ENCODE measurements around the gene CCSER1.

CCSER1 gene

GRCh38 chr4:90842960-90843359 is 715.8 kb downstream of the CCSER1 start:
- peaks cover 0 to 20% (median 0%) of the 10 kb centered on the region in 10 experiments; a peak in 3 of 20 replicates for H3K4me1 ChIP-seq
- no peaks in the 10 kb centered on the region for H3K36me3 ChIP-seq
- H3K9me3 ChIP-seq (replicated peaks in 1 of 11): no peaks in the 10 kb centered on the region
- H4K20me1 ChIP-seq: no peaks in the 10 kb centered on the region
- no peak for TF ChIP-seq Cebpa-rat (IDR thresholded peaks at IDR 0.05)
- no peak overlapping the region for H3K27ac ChIP-seq
- no peak overlapping the region for H3K4me3 ChIP-seq
- H3K27me3 ChIP-seq: no peaks in the 10 kb centered on the region
- no peak overlapping the region for H3K4me2 ChIP-seq
- H3K9ac ChIP-seq: no peak overlapping the region

GRCh38 chr4:90844241-90844640 is 717.0 kb downstream of the CCSER1 start:
- no peak overlapping the region for H3K27ac ChIP-seq
- TF ChIP-seq Cebpa-rat (IDR thresholded peaks at IDR 0.05): no peak
- no peak overlapping the region for H3K9ac ChIP-seq
- no peaks in the 10 kb centered on the region for H3K9me3 ChIP-seq (replicated peaks in 1 of 11)
- no peak overlapping the region for H3K4me3 ChIP-seq
- no peaks in the 10 kb centered on the region for H4K20me1 ChIP-seq
- no peaks in the 10 kb centered on the region for H3K36me3 ChIP-seq
- no peaks in the 10 kb centered on the region for H3K27me3 ChIP-seq
- peaks cover 0 to 20% (median 0%) of the 10 kb centered on the region in 10 experiments; a peak in 3 of 20 replicates for H3K4me1 ChIP-seq
- no peak overlapping the region for H3K4me2 ChIP-seq

- no peak overlapping the region for H3K9ac ChIP-seq
- no peak overlapping the region for H3K4me2 ChIP-seq
- no peaks in the 10 kb centered on the region for H3K27me3 ChIP-seq
- H3K27ac ChIP-seq: no peak overlapping the region
- H3K4me3 ChIP-seq: no peak overlapping the region
- no peak for TF ChIP-seq Cebpa-rat (IDR thresholded peaks at IDR 0.05)
- H3K36me3 ChIP-seq: no peaks in the 10 kb centered on the region
- no peaks in the 10 kb centered on the region for H4K20me1 ChIP-seq
- H3K4me1 ChIP-seq: peaks cover 0 to 20% (median 0%) of the 10 kb centered on the region in 10 experiments; a peak in 3 of 20 replicates
- H3K9me3 ChIP-seq (replicated peaks in 1 of 11): no peaks in the 10 kb centered on the region
Observed at GRCh38 chr4:90845777-90846176, 718.6 kb downstream of the CCSER1 start.

- Histone ChIP-seq H3K4me2 (no peak overlapping the region), H3K9me3 (replicated peaks in 1 of 11) (no peaks in the 10 kb centered on the region), H3K4me3 (no peak overlapping the region), H3K27ac (no peak overlapping the region), H3K9ac (no peak overlapping the region), H3K4me1 (no peaks in the 10 kb centered on the region), H4K20me1 (no peaks in the 10 kb centered on the region), H3K27me3 (no peaks in the 10 kb centered on the region), H3K36me3 (no peaks in the 10 kb centered on the region)
- no peak for TF ChIP-seq Cebpa-rat (IDR thresholded peaks at IDR 0.05)
Observed at GRCh38 chr4:90852237-90852636, 725.0 kb downstream of the CCSER1 start.

- no peaks in the 10 kb centered on the region for H4K20me1 ChIP-seq
- no peak overlapping the region for H3K4me2 ChIP-seq
- H3K9ac ChIP-seq: no peak overlapping the region
- H3K4me3 ChIP-seq: no peak overlapping the region
- H3K36me3 ChIP-seq: no peaks in the 10 kb centered on the region
- H3K27me3 ChIP-seq: no peaks in the 10 kb centered on the region
- no peak overlapping the region for H3K27ac ChIP-seq
- H3K9me3 ChIP-seq (replicated peaks in 1 of 11): no peaks in the 10 kb centered on the region
- no peaks in the 10 kb centered on the region for H3K4me1 ChIP-seq
- TF ChIP-seq Cebpa-rat (IDR thresholded peaks at IDR 0.05): no peak
Observed at GRCh38 chr4:90855111-90855510, 727.9 kb downstream of the CCSER1 start.

GRCh38 chr4:90857081-90857820 is 730.1 kb downstream of the CCSER1 start:
- H4K20me1 ChIP-seq: no peaks in the 10 kb centered on the region
- no peak overlapping the region for H3K27ac ChIP-seq

GRCh38 chr4:90875791-90876190 is 748.6 kb downstream of the CCSER1 start:
- no peaks in the 10 kb centered on the region for H3K36me3 ChIP-seq
- H4K20me1 ChIP-seq: no peaks in the 10 kb centered on the region
- no peak overlapping the region for H3K9ac ChIP-seq
- no peak overlapping the region for H3K27ac ChIP-seq
- 0 out of 22 replicates have a peak, but pooled peaks cover 0 to 6% (median 0%) of the 10 kb centered on the region in 11 experiments for H3K9me3 ChIP-seq (replicated peaks in 1 of 11)
- no peaks in the 10 kb centered on the region for H3K4me1 ChIP-seq
- no peak for TF ChIP-seq Cebpa-rat (IDR thresholded peaks at IDR 0.05)
- no peaks in the 10 kb centered on the region for H3K27me3 ChIP-seq
- no peak overlapping the region for H3K4me3 ChIP-seq
- H3K4me2 ChIP-seq: no peak overlapping the region

More at GRCh38 chr4:90857081-90857820, 730.1 kb downstream of the CCSER1 start:
- Histone ChIP-seq H3K9me3 (replicated peaks in 1 of 11) (no peaks in the 10 kb centered on the region), H3K4me3 (no peak overlapping the region), H3K27me3 (no peaks in the 10 kb centered on the region), H3K36me3 (no peaks in the 10 kb centered on the region), H3K4me2 (no peak overlapping the region), H3K4me1 (no peaks in the 10 kb centered on the region), H3K9ac (no peak overlapping the region)
- no peak for TF ChIP-seq Cebpa-rat (IDR thresholded peaks at IDR 0.05)

GRCh38 chr4:90876296-90876695 is 749.1 kb downstream of the CCSER1 start:
- H3K36me3 ChIP-seq: no peaks in the 10 kb centered on the region
- TF ChIP-seq Cebpa-rat (IDR thresholded peaks at IDR 0.05): no peak
- H3K4me3 ChIP-seq: no peak overlapping the region
- no peaks in the 10 kb centered on the region for H3K27me3 ChIP-seq
- no peak overlapping the region for H3K27ac ChIP-seq
- H3K4me1 ChIP-seq: no peaks in the 10 kb centered on the region
- no peaks in the 10 kb centered on the region for H4K20me1 ChIP-seq
- H3K9me3 ChIP-seq (replicated peaks in 1 of 11): 0 out of 22 replicates have a peak, but pooled peaks cover 0 to 6% (median 0%) of the 10 kb centered on the region in 11 experiments
- H3K9ac ChIP-seq: no peak overlapping the region
- no peak overlapping the region for H3K4me2 ChIP-seq

- Histone ChIP-seq H3K4me1 (no peaks in the 10 kb centered on the region), H3K4me2 (no peak overlapping the region), H3K4me3 (no peak overlapping the region), H3K36me3 (no peaks in the 10 kb centered on the region), H4K20me1 (no peaks in the 10 kb centered on the region), H3K27ac (no peak overlapping the region), H3K27me3 (no peaks in the 10 kb centered on the region), H3K9ac (no peak overlapping the region), H3K9me3 (replicated peaks in 1 of 11) (0 out of 22 replicates have a peak, but pooled peaks cover 0 to 6% (median 0%) of the 10 kb centered on the region in 11 experiments)
- TF ChIP-seq Cebpa-rat (IDR thresholded peaks at IDR 0.05): no peak
Observed at GRCh38 chr4:90883519-90883918, 756.3 kb downstream of the CCSER1 start.

GRCh38 chr4:90888571-90888970 is 761.4 kb downstream of the CCSER1 start:
- no peak for TF ChIP-seq Cebpa-rat (IDR thresholded peaks at IDR 0.05)
- no peaks in the 10 kb centered on the region for H4K20me1 ChIP-seq
- no peaks in the 10 kb centered on the region for H3K27me3 ChIP-seq
- H3K4me3 ChIP-seq: no peak overlapping the region
- H3K36me3 ChIP-seq: no peaks in the 10 kb centered on the region
- H3K27ac ChIP-seq: no peak overlapping the region
- H3K9ac ChIP-seq: no peak overlapping the region
- no peak overlapping the region for H3K4me2 ChIP-seq
- no peaks in the 10 kb centered on the region for H3K9me3 ChIP-seq (replicated peaks in 1 of 11)
- H3K4me1 ChIP-seq: no peaks in the 10 kb centered on the region

All from BLaER1 treated with 17β-estradiol and CSF1 and Interleukin-3, amounts not matched to agents 10 nM and 100 nM (cell line).